Measurements from ENCODE around the gene GLB1L. TPM values are rescaled to one million over a fixed set of nuclear protein-coding genes. Genes with fewer than 3 reads are reported as not detected.

The GLB1L gene
- total RNA-seq, 2 donors from 2014 or later = 3.1 to 11.2 TPM

MicroRNAs encoded within 50 kb of the gene (microRNA counts, 767-probe panel; counts per million panel counts)
- 0 to 736 counts per million in 2 donors for microRNA hsa-miR-153

Small RNA genes within 50 kb of the gene (microRNA-seq; reads per million reads assigned to microRNA genes)
- gene MIR153-1 (ENCODE audit: borderline number of aligned reads in 2 of 2, borderline replicate concordance in 2 of 2) = 0 reads per million in 2 donors

Small RNA genes within 50 kb of the gene (small RNA-seq; reads per million reads assigned to genes)
- not detected for gene MIR153-1

Other genes starting within 250 kb of the GLB1L start
- not detected for gene CFAP65, start 203.9 kb downstream of the GLB1L start, total RNA-seq
- 1 to 10 TPM in 1 of 2 donors, not detected in 1; 1.0 TPM for gene IHH, start 184.5 kb downstream of the GLB1L start, total RNA-seq
- 1 to 10 TPM; 8.9 to 9.3 TPM for gene NHEJ1, start 84.6 kb downstream of the GLB1L start, total RNA-seq
- 1 to 10 TPM; 3.1 to 8.2 TPM for gene SLC23A3, start 75.4 kb downstream of the GLB1L start, total RNA-seq
- gene CNPPD1, start 68.5 kb downstream of the GLB1L start, total RNA-seq = 10 to 100 TPM; 25.7 to 27.4 TPM
- gene RETREG2, start 67.2 kb downstream of the GLB1L start, total RNA-seq = 10 to 100 TPM; 41.9 to 43.6 TPM
- 10 to 100 TPM; 36.9 to 43.3 TPM for gene ZFAND2B, start 38.7 kb downstream of the GLB1L start, total RNA-seq
- 10 to 100 TPM; 10.5 to 11.7 TPM for gene ABCB6, start 26.5 kb downstream of the GLB1L start, total RNA-seq
- 10 to 100 TPM; 21.0 to 27.7 TPM for gene ATG9A, start 15.8 kb downstream of the GLB1L start, total RNA-seq
- 10 to 100 TPM; 67.5 to 95.3 TPM for gene ANKZF1, start 15.6 kb downstream of the GLB1L start, total RNA-seq
- gene STK16, start within 50 bp of the GLB1L start, total RNA-seq = 10 to 100 TPM in 1 of 2 donors, 1 to 10 TPM in 1; 8.0 to 16.8 TPM
- gene TUBA4B, start 7.8 kb upstream of the GLB1L start, total RNA-seq = not detected
- 10 to 100 TPM; 17.8 to 20.2 TPM for gene TUBA4A, start 8.5 kb upstream of the GLB1L start, total RNA-seq
- gene DNAJB2, start 33.9 kb upstream of the GLB1L start, total RNA-seq = 10 to 100 TPM; 60.3 to 68.0 TPM
- 10 to 100 TPM; 18.7 to 19.8 TPM for gene PTPRN, start 64.0 kb upstream of the GLB1L start, total RNA-seq
- gene RESP18, start 87.3 kb upstream of the GLB1L start, total RNA-seq = not detected
- 10 to 100 TPM; 18.4 to 24.7 TPM for gene DNPEP, start 142.5 kb upstream of the GLB1L start, total RNA-seq
- gene DES, start 172.9 kb upstream of the GLB1L start, total RNA-seq = 10 to 100 TPM; 12.7 to 23.1 TPM
- gene SPEG, start 189.4 kb upstream of the GLB1L start, total RNA-seq = 1 to 10 TPM; 2.9 to 3.6 TPM